HK-2 (cell line): ENCODE data around the gene LMCD1.

Experiments used
- DNase-seq: peaks from one replicate; pipeline ENCODE4 v3.0.0-alpha.2; 2018; ENCODE audit not compliant: unreplicated experiment

LMCD1 gene

GRCh38 chr3:8501371-8502131 lies at the start of gene LMCD1:
TSS of gene LMCD1 (plus strand) at chr3:8501823. CDS start at chr3:8501939, 116 bp downstream.
- DNase-seq: peak; percentile 94

GRCh38 chr3:8452112-8452511 lies 49.5 kb upstream of the LMCD1 start:
- no peak for DNase-seq

- no peak for DNase-seq
Measured at GRCh38 chr3:8453153-8453552, 48.5 kb upstream of the LMCD1 start.

- DNase-seq: no peak
Measured at GRCh38 chr3:8455526-8456411, 45.9 kb upstream of the LMCD1 start.

- DNase-seq: no peak
Measured at GRCh38 chr3:8456412-8456811, 45.2 kb upstream of the LMCD1 start.

- DNase-seq: no peak
Measured at GRCh38 chr3:8457039-8457438, 44.6 kb upstream of the LMCD1 start.

- no peak for DNase-seq
Measured at GRCh38 chr3:8458238-8458661, 43.4 kb upstream of the LMCD1 start.

GRCh38 chr3:8458711-8459110 lies 42.9 kb upstream of the LMCD1 start:
- DNase-seq: no peak

GRCh38 chr3:8460050-8460708 lies 41.4 kb upstream of the LMCD1 start:
- no peak for DNase-seq

GRCh38 chr3:8460815-8461456 lies 40.7 kb upstream of the LMCD1 start:
- DNase-seq: no peak

- DNase-seq: no peak
Measured at GRCh38 chr3:8464668-8465067, 37.0 kb upstream of the LMCD1 start.

- no peak for DNase-seq
Measured at GRCh38 chr3:8466526-8466925, 35.1 kb upstream of the LMCD1 start.

GRCh38 chr3:8470801-8471200 lies 30.8 kb upstream of the LMCD1 start:
- DNase-seq: no peak

GRCh38 chr3:8472549-8472948 lies 29.1 kb upstream of the LMCD1 start:
- DNase-seq: no peak

GRCh38 chr3:8473029-8473428 lies 28.6 kb upstream of the LMCD1 start:
- no peak for DNase-seq

- DNase-seq: no peak
Measured at GRCh38 chr3:8473990-8474389, 27.6 kb upstream of the LMCD1 start.

GRCh38 chr3:8474991-8475390 lies 26.6 kb upstream of the LMCD1 start:
- no peak for DNase-seq

GRCh38 chr3:8480699-8481098 lies 20.9 kb upstream of the LMCD1 start:
- no peak for DNase-seq

- no peak for DNase-seq
Measured at GRCh38 chr3:8481380-8481779, 20.2 kb upstream of the LMCD1 start.

GRCh38 chr3:8482263-8482662 lies 19.4 kb upstream of the LMCD1 start:
- no peak for DNase-seq

- peak; percentile 81 for DNase-seq
Measured at GRCh38 chr3:8482960-8483665, 18.5 kb upstream of the LMCD1 start.
